HCT116 (cell line): ENCODE data around the gene PELI1. TPM values are rescaled to one million over a fixed set of nuclear protein-coding genes. Genes with fewer than 3 reads are reported as not detected.

Source experiments
- ATAC-seq: fragments of 200-7000 bp; cut with Tn5 transposase; 2 replicates; pipeline ENCODE4 v1.9.1; 2020; ENCODE audit warnings: mild to moderate bottlenecking, moderate library complexity
- BruUV-seq: library from RNA; stranded (reverse); fragments of 400-500 nt; replicated peaks from 2 replicates; lab custom pipeline; 2021; lab: Mats Ljungman, UMichigan
- CTCF ChIA-PET: fragments of 300-600 bp; sonication (Branson Sonifier 250); formaldehyde crosslinking; loops from one replicate; lab custom pipeline; 2021; ENCODE audit warnings: antibody characterized with exemption; lab: Charles Lee
- POLR2A ChIA-PET: fragments of 300-600, 350-600 bp; sonication (Branson Sonifier 250); formaldehyde crosslinking; loops from one replicate; lab custom pipeline; 2021; ENCODE audit warnings: antibody characterized with exemption; lab: Charles Lee
- RAD21 ChIA-PET, 2 experiments: fragments of 300-600 bp; sonication (Branson Sonifier 250); formaldehyde crosslinking; loops; one replicate each; lab custom pipeline; 2023; ENCODE audit warnings: low total read pairs in 2 of 2; ENCODE audit not compliant: uncharacterized antibody in 2 of 2, unreplicated experiment in 2 of 2, low non-redundant PET in 1 of 2; lab: Charles Lee
- DNase-seq: peaks from one replicate; pipeline ENCODE4 v3.0.0-alpha.2; 2010; ENCODE audit warnings: low read depth, low spot score
- H2AFZ ChIP-seq: fragments of 200-600 bp; shearing (Covaris generic), sonication (generic); 2 replicates; pipeline ENCODE4 v1.6.1; 2017; ENCODE audit warnings: low read depth, mixed run types, mixed read lengths, antibody characterized with exemption, low read length; ENCODE audit not compliant: poor library complexity, severe bottlenecking
- H3K27ac ChIP-seq: 2 replicates; pipeline ENCODE4 v1.5.1; 2012; ENCODE audit warnings: low read depth, low read length
- H3K27me3 ChIP-seq: fragments of 200-600 bp; sonication (generic); 2 replicates; pipeline ENCODE4 v1.6.1; 2016; ENCODE audit warnings: mixed run types, low read length, mixed read lengths; ENCODE audit not compliant: insufficient read depth
- H3K36me3 ChIP-seq, 2 experiments: fragments of 200-500 bp in 1 of 2; fragments of 200-600 bp in 1 of 2; sonication (Bioruptor generic) in 1 of 2; sonication (generic) in 1 of 2; 2 replicates each; pipeline versions ENCODE4 v1.5.1 to v1.6.1; 2014 to 2016; ENCODE audit warnings: low read length in 2 of 2, inconsistent platforms in 1 of 2, mixed read lengths in 1 of 2, mixed run types in 1 of 2; ENCODE audit not compliant: insufficient read depth in 2 of 2, control insufficient read depth in 1 of 2
- H3K4me1 ChIP-seq, 2 experiments: fragments of 200-600 bp in 1 of 2; sonication (generic) in 1 of 2; 2 replicates each; pipeline versions ENCODE4 v1.5.1 to v1.6.1; 2012 to 2017; ENCODE audit warnings: low read length in 2 of 2, inconsistent platforms in 1 of 2, mild to moderate bottlenecking in 1 of 2, mixed read lengths in 1 of 2, mixed run types in 1 of 2, moderate library complexity in 1 of 2; ENCODE audit not compliant: insufficient read depth in 2 of 2, control insufficient read depth in 1 of 2
- H3K4me2 ChIP-seq: fragments of 200-600 bp; sonication (generic); 2 replicates; pipeline ENCODE4 v1.6.1; 2017; ENCODE audit warnings: mixed run types, low read length, mixed read lengths
- H3K4me3 ChIP-seq, 2 experiments: fragments of 200-600 bp in 1 of 2; sonication (generic) in 1 of 2; replicated peaks in 1 of 2; 2 replicates each; pipeline ENCODE4 v1.5.1; 2011 to 2016; ENCODE audit warnings: low read length in 2 of 2, control low read depth in 1 of 2, low read depth in 1 of 2, mild to moderate bottlenecking in 1 of 2, mixed read lengths in 1 of 2, mixed run types in 1 of 2
- H3K79me2 ChIP-seq: fragments of 200-600 bp; sonication (generic); 2 replicates; pipeline ENCODE4 v1.6.1; 2017; ENCODE audit warnings: mild to moderate bottlenecking, mixed run types, low read length, moderate library complexity, mixed read lengths; ENCODE audit not compliant: insufficient read depth
- H3K9ac ChIP-seq: fragments of 200-600 bp; sonication (generic); 2 replicates; pipeline ENCODE4 v1.6.1; 2016; ENCODE audit warnings: low read length, mixed read lengths
- H3K9me2 ChIP-seq: fragments of 200-600 bp; sonication (generic), shearing (Covaris generic); 2 replicates; pipeline ENCODE4 v1.6.1; 2017; ENCODE audit warnings: mixed run types, mild to moderate bottlenecking, moderate library complexity; ENCODE audit not compliant: insufficient read depth
- H3K9me3 ChIP-seq, 2 experiments: fragments of 200-500 bp in 1 of 2; fragments of 200-600 bp in 1 of 2; sonication (Bioruptor generic) in 1 of 2; sonication (generic) in 1 of 2; 2 replicates each; pipeline ENCODE4 v1.6.1; 2014 to 2017; ENCODE audit warnings: low read length in 2 of 2, mixed read lengths in 2 of 2, inconsistent platforms in 1 of 2, low read depth in 1 of 2, mild to moderate bottlenecking in 1 of 2, mixed run types in 1 of 2, moderate library complexity in 1 of 2; ENCODE audit not compliant: control insufficient read depth in 1 of 2, insufficient read depth in 1 of 2
- H4K20me1 ChIP-seq: fragments of 200-600 bp; sonication (generic), shearing (Covaris generic); 2 replicates; pipeline ENCODE4 v1.6.1; 2017; ENCODE audit warnings: mixed run types, mild to moderate bottlenecking, moderate library complexity; ENCODE audit not compliant: insufficient read depth
- CBX3 ChIP-seq: IDR thresholded peaks from 2 replicates; pipeline ENCODE4 v1.6.1; 2012; ENCODE audit warnings: low read depth
- CEBPB ChIP-seq: IDR thresholded peaks from 2 replicates; pipeline ENCODE4 v1.6.1; 2012; ENCODE audit warnings: low read depth
- CTCF ChIP-seq, 3 experiments: fragments of 200-600 bp in 1 of 3; sonication (generic) in 1 of 3; IDR thresholded peaks in 2 of 3; conservative IDR thresholded peaks in 1 of 3; 2 replicates each; pipeline ENCODE4 v1.5.1; 2012 to 2017; ENCODE audit warnings: low read depth in 2 of 3, low read length in 2 of 3, antibody characterized with exemption in 1 of 3, borderline replicate concordance in 1 of 3, control low read depth in 1 of 3, mild to moderate bottlenecking in 1 of 3, mixed read lengths in 1 of 3, mixed run types in 1 of 3, moderate library complexity in 1 of 3; ENCODE audit not compliant: insufficient read depth in 1 of 3
- EZH2 ChIP-seq: fragments of 200-600 bp; sonication (generic); IDR thresholded peaks from 2 replicates; pipeline ENCODE4 v1.6.1; 2017; ENCODE audit warnings: antibody characterized with exemption, mixed run types
- EZH2phosphoT487 ChIP-seq: fragments of 200-600 bp; IDR thresholded peaks from 2 replicates; pipeline ENCODE4 v1.6.1; 2018; ENCODE audit warnings: antibody characterized with exemption, borderline replicate concordance
- JUND ChIP-seq: IDR thresholded peaks from 2 replicates; pipeline ENCODE4 v1.6.1; 2012
- POLR2A ChIP-seq: IDR thresholded peaks from 2 replicates; pipeline ENCODE4 v1.7.0; 2011; ENCODE audit warnings: borderline replicate concordance; ENCODE audit not compliant: insufficient read depth, insufficient read length; ENCODE audit errors: extremely low read depth
- POLR2AphosphoS5 ChIP-seq: IDR thresholded peaks from 2 replicates; pipeline ENCODE4 v1.6.1; 2011; ENCODE audit warnings: mild to moderate bottlenecking, low read depth, low read length, moderate library complexity
- RAD21 ChIP-seq: IDR thresholded peaks from 2 replicates; pipeline ENCODE4 v1.6.1; 2012; ENCODE audit warnings: low read depth, mild to moderate bottlenecking
- YY1 ChIP-seq: IDR thresholded peaks from 2 replicates; pipeline ENCODE4 v1.6.1; 2011; ENCODE audit warnings: low read length, low read depth, moderate library complexity, mild to moderate bottlenecking; ENCODE audit not compliant: insufficient replicate concordance; ENCODE audit errors: extremely low read depth
- ZFX ChIP-seq: fragments of 450-650 bp; IDR thresholded peaks from 2 replicates; pipeline ENCODE4 v1.6.1; 2017
- intact Hi-C: fragments of 100-400 bp; cut with micrococcal nuclease; formaldehyde crosslinking; loops from 2 replicates; pipeline ENCODE4 v1.10.0; 2022
- total RNA-seq: library from RNA; stranded (reverse); gene quantifications from one replicate; pipeline ENCODE4 v1.2.1, GENCODE V29; 2021; ENCODE audit not compliant: unreplicated experiment
- TF ChIP-seq, protein P1 (sequence below): IDR thresholded peaks from 2 replicates; pipeline ENCODE4 v1.6.1; 2012

Gene PELI1
- total RNA-seq, 1 experiment from 2014 or later = 7.9 TPM

- RAD21 ChIA-PET = interaction anchor here (0.8 to 1.7 kb wide), 8 partner anchors 262 to 438 kb away, joined by 3 to 19 read pairs (median 10); no protein-coding TSS in a partner anchor
- no peak overlapping the region for H3K4me2 ChIP-seq
- DNase-seq = peak; percentile 44
- peak overlapping the region; percentile 99 for H2AFZ ChIP-seq
- intact Hi-C loops = loop anchor here (1.0 to 5.0 kb wide), 5 partner anchors 263 to 828 kb away; no protein-coding TSS in a partner anchor
- no TSS peak for BruUV-seq
- no peaks in the 10 kb centered on the region; the same call in 1 of the 2 replicates for H4K20me1 ChIP-seq
- ATAC-seq = peak; percentile 94
- H3K9me3 ChIP-seq = no peaks in the 10 kb centered on the region
- CTCF ChIA-PET = interaction anchor here (0.8 to 3.1 kb wide), 12 partner anchors 10 to 863 kb away, joined by 3 to 88 read pairs (median 4); no protein-coding TSS in a partner anchor
- no peak overlapping the region for H3K4me3 ChIP-seq
- POLR2A ChIA-PET = interaction anchor here (1.1 to 1.4 kb wide), 2 partner anchors 263 to 278 kb away, joined by 5 to 6 read pairs; no protein-coding TSS in a partner anchor
- TF ChIP-seq POLR2A (no peak), EZH2 (no peak), EZH2phosphoT487 (no peak), CTCF (IDR thresholded peaks at IDR 0.05 in 2 of 3, conservative IDR thresholded peaks at IDR 0.05 in 1 of 3; ENCODE audit: borderline replicate concordance in 1 of 3, insufficient read depth in 1 of 3, low read depth in 2 of 3, low read length in 2 of 3) (peak; percentile 78 to 88 (median 79)), POLR2AphosphoS5 (no peak), ZFX (no peak), CBX3 (no peak), RAD21 (peak; percentile 96), CEBPB (no peak), YY1 (no peak), JUND (no peak)
- TF ChIP-seq, protein P1, sequence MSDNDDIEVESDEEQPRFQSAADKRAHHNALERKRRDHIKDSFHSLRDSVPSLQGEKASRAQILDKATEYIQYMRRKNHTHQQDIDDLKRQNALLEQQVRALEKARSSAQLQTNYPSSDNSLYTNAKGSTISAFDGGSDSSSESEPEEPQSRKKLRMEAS = 0 out of 2 replicates have a peak, but pooled peaks have one; percentile 18
- H3K36me3 ChIP-seq = no peaks in the 10 kb centered on the region
- no peak overlapping the region for H3K27ac ChIP-seq
- peaks cover 0 to 6% of the 10 kb centered on the region in 2 experiments; a peak in 1 of 4 replicates for H3K4me1 ChIP-seq
- H3K9ac ChIP-seq = no peak overlapping the region
- no peaks in the 10 kb centered on the region for H3K27me3 ChIP-seq
- H3K79me2 ChIP-seq = no peaks in the 10 kb centered on the region
- H3K9me2 ChIP-seq = no peaks in the 10 kb centered on the region
Measured at GRCh38 chr2:64049633-64050220, 94.5 kb downstream of the PELI1 start.
